GM21423 (cell line): ENCODE results near the gene OR4N5.
"Not testable (repeated sequence)": the region's sequence is repeated elsewhere in the genome, so short reads cannot be mapped to it uniquely, and the experiment has no call there.

Experiments used
- ATAC-seq: cut with Tn5 transposase; IDR thresholded peaks from one replicate; pipeline ENCODE4 v1.9.1; 2021; ENCODE audit warnings: mild to moderate bottlenecking, moderate library complexity; ENCODE audit not compliant: unreplicated experiment

Gene OR4N5

GRCh38 chr14:20138520-20138919 is at the start of gene OR4N5:
Gene OR4N5 (plus strand): TSS chr14:20138820. CDS start chr14:20143736, 4,916 bp downstream.
- no peak for ATAC-seq

- no peak for ATAC-seq
These were observed 46.6 kb upstream of the OR4N5 start for GRCh38 chr14:20092050-20092449.

GRCh38 chr14:20093442-20093841 is 45.2 kb upstream of the OR4N5 start:
- no peak for ATAC-seq

- ATAC-seq: not testable (repeated sequence)
These were observed 39.5 kb upstream of the OR4N5 start for GRCh38 chr14:20098926-20099770.

- ATAC-seq: no peak
These were observed 28.2 kb upstream of the OR4N5 start, which contains the start of gene OR4K17 for GRCh38 chr14:20110438-20110837. Gene OR4K17 (plus strand): TSS chr14:20110739. CDS start chr14:20117500, 6,761 bp downstream.

DNA sequence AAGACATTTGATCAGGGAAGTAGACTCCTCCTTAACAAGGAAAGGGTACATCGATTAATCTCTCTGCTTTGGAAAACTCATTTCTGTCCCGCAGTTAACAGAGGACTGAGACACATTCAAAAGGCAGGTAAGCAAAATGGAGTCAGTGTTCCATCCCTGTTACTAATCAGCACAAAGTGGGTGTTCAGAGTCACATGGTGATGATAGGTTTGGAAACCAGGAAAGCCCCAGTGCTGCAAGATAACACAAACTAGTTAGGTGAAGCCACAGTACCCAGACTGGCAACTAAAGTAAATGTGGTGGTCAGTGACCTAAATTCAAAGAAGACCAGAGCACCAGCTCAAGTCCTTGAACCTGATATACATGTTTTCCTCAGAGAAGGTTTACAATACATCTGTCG is 26.3 kb upstream of the OR4N5 start:
- no peak for ATAC-seq

- ATAC-seq: no peak
These were observed 21.9 kb upstream of the OR4N5 start for GRCh38 chr14:20116748-20117147.

- ATAC-seq: no peak
These were observed 19.8 kb upstream of the OR4N5 start for GRCh38 chr14:20118795-20119194.

DNA sequence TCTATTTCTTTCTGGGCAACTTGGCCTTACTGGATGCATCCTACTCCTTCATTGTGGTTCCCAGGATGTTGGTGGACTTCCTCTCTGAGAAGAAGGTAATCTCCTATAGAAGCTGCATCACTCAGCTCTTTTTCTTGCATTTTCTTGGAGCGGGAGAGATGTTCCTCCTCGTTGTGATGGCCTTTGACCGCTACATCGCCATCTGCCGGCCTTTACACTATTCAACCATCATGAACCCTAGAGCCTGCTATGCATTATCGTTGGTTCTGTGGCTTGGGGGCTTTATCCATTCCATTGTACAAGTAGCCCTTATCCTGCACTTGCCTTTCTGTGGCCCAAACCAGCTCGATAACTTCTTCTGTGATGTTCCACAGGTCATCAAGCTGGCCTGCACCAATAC is 5.3 kb downstream of the OR4N5 start:
- no peak for ATAC-seq

DNA sequence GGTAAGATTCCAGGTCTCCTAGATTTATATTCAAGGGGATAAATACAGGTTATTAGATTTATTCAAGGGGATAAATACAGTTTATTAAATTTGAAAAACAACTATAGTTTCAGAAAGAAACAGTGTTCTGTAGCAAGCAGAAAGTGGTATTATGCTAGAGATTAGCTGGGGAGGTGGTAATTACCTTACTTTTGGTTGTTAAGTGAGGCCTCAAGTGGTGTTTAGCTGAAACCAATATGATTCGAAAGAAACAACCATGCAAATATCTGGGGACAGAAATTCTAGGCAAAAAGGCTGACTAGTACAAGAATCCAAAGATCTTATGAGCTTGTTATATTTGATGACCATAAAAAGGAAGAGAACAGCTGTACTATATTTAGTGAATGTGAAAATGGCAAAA is 6.2 kb downstream of the OR4N5 start:
- ATAC-seq: no peak

GRCh38 chr14:20164462-20164861 is 25.8 kb downstream of the OR4N5 start:
- ATAC-seq: no peak

DNA sequence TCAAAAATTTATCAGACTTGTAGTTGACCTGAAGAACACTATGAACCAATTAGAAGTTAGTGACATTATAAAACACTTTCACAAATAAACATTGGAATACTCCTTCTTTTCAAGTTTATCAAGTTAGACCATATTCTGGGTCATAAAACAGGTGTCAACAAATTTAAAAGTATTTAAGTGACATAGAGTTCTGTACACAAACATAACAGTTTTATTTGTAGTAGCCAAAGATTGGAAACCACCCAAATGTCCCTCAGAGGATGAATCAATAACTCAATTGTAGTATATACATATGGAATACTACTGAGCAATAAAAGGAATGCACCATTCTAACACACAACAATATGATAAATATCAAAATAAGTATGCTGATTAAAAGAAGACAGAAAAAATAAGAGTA is 28.5 kb downstream of the OR4N5 start:
- ATAC-seq: no peak

DNA sequence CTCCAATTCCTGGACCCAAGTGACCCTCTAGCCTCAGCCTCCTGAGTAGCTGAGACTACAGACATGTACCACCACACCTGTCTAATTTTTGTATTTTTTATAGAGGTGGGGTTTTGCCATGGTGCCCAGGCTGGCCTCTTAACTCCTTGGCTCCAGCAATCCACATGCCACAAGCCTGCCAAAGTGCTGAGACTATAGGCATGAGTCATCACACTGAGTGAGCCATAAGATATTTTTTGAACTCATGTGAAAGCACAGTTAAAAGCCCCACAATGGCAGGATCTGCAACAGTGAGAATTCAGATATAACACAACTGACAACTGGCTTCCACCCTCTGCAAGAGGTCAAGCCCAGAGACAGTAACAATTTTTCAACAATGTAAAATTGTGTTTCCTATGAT is 31.2 kb downstream of the OR4N5 start:
- not testable (repeated sequence) for ATAC-seq

GRCh38 chr14:20174205-20174604 is 35.6 kb downstream of the OR4N5 start:
- ATAC-seq: not testable (repeated sequence)

GRCh38 chr14:20176330-20176729 is 37.7 kb downstream of the OR4N5 start:
- no peak for ATAC-seq

DNA sequence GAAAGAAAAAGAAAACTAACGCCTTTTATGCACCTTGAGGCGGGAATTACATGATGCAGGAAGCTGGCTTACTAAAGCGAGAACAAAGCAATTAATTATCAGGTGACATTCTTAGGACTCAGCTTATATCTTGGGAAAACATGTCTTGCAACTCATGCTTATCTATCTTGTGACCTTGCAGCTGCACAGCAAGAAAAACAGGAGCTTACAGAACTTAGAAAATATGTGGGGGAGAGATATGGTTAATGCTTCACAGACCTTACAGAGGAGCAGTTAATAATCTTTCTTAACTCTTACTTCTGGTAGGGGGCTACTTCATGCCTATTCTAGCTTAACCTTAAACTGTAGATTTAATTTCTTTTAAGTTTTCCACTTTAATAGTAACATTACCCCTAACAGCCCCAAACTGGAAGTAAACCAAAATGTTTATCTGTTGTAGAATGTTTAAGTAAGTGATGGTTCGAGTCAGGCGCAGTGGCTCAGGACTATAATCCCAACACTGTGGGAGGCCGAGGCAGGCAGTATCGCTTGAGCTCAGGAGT is 38.9 kb downstream of the OR4N5 start:
- ATAC-seq: no peak

- no peak for ATAC-seq
These were observed 40.6 kb downstream of the OR4N5 start for GRCh38 chr14:20179218-20179617.

DNA sequence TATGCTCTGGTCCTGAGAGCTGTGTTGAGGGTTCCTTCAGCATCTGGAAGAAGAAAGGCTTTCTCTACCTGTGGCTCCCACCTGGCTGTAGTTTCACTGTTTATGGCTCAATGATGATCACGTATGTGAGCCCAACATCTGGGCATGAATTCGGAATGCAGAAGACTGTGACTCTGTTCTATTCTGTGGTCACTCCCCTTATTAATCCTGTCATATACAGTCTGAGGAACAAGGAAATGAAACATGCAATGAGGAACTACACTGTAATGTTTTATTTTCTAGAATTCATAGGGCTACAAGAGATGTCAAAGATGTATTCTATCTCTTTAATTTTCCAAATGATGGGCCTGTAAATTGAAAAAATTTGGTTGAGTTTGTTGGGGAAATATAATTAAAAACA is 41.3 kb downstream of the OR4N5 start:
- no peak for ATAC-seq

DNA sequence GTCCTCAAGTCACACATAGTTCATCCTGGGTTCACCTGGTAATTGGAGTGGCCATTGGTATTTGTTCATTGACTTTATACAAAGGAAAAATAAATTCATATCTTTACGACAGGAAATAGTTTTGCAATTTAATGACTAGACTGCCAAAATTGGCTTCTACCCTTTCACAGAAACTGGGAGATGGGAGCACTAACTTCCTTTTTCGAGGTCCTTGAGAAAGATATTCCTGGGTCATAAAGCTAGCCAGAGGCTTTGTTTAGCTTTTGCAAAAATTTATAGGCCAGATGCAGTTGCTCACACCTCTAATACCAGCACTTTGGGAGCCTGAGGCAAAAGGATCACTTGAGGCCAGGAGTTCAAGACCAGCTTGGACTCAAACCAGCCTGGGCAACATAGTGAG is 41.9 kb downstream of the OR4N5 start:
- no peak for ATAC-seq

GRCh38 chr14:20184181-20184580 is 45.6 kb downstream of the OR4N5 start:
- no peak for ATAC-seq

DNA sequence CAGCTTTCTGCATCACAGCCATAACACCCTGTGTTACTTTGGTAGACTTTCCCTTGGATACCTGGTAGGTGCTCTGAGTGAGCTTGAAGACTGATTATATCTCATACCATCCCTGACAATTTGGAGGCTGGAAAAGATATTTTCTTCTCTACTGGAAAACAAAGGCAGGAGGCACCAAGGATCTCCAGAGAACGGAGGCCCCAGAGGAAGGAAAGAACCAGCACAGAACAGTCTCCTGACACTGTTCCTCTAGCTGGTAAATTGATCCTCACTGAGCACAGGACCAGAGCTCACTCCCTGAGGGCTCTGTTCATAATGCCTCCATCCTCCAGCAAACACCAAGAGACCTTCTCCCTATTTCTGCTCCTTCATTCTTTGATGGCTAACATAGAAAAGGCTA is 52.0 kb downstream of the OR4N5 start, which contains the start of gene OR11G2:
TSS of gene OR11G2 (plus strand) at position 301 of the 400 bp plus-strand sequence. CDS start 6,542 bp downstream, outside the sequence.
- no peak for ATAC-seq

DNA sequence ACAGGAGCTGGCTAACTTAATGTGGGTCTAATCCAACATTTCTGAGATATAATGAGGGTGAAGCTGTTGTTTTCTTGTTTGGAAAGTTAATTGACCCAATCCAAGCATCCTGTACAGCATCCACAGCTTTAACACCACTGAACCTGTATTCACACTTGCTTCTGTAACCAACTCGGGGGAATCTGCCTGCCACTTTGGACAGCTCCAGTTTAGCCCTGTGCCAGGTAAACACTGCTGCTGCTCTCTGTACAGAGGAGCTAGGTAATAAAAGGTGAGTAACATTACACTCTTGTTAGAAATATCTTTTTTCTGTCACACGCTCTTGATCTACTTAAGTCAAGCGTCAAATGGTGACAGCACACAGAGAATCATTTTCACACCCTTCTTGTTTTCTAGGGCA is 52.8 kb downstream of the OR4N5 start:
- no peak for ATAC-seq
